Endothelial cell of umbilical vein (primary cell): ENCODE measurements around the gene RFK.
A peak's percentile ranks its signal among the peaks of the same experiment; 100 is the strongest.

Source experiments
- CTCF ChIP-seq, 2 donors: IDR thresholded peaks; 1 replicate in 1 of 2; 2 replicates in 1 of 2; pipeline ENCODE4 v1.5.1; 2011; ENCODE audit warnings: low read length in 2 of 2, mild to moderate bottlenecking in 2 of 2, moderate library complexity in 2 of 2, control low read depth in 1 of 2, inconsistent platforms in 1 of 2, low read depth in 1 of 2; ENCODE audit not compliant: insufficient read depth in 1 of 2; ENCODE audit errors: extremely low read depth in 1 of 2
- POLR2A ChIP-seq: IDR thresholded peaks from 2 replicates; pipeline ENCODE4 v1.6.1; 2012; ENCODE audit warnings: low read depth, mild to moderate bottlenecking, control low read depth, low read length

DNA sequence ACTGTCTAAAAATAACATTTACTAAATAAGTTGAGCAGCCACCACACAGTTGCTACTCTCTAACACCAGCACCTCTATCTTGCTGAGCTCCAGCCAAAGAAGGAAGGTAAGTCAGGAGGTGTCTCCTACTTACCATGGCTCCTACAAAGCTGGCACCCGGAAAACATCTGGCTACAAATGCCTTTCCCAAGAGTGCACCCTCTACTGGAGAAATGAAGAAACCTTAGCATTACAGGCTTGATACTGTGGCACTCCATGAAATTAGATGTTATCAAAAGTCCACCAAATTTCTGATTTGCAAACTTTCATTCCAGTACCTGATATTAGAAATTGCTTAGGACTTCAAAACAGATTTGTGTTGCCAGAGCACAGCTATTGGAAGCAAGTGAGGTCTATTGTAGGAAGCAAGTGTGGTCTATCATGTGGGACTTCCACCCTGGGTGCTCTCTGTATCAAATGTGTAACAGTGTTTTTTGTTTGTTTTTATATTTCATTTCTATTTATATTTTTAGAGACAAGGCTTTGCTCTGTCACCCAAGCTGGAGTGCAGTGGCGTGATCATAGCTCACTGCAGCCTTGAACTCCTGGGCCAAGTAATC, 25.7 kb upstream of the RFK start:
- peak; percentile 45 to 50 for TF ChIP-seq CTCF (IDR thresholded peaks at IDR 0.05; ENCODE audit: extremely low read depth in 1 of 2, insufficient read depth in 1 of 2, low read depth in 1 of 2, low read length in 2 of 2)
- TF ChIP-seq POLR2A: no peak
